GM21737 (cell line): ENCODE data around the gene PTPRK.
A peak's percentile ranks its signal among the peaks of the same experiment; 100 is the strongest.

ENCODE experiments used
- ATAC-seq: cut with Tn5 transposase; IDR thresholded peaks from one replicate; pipeline ENCODE4 v1.9.1; 2021; ENCODE audit warnings: mild to moderate bottlenecking, moderate library complexity; ENCODE audit not compliant: unreplicated experiment

The PTPRK gene

DNA sequence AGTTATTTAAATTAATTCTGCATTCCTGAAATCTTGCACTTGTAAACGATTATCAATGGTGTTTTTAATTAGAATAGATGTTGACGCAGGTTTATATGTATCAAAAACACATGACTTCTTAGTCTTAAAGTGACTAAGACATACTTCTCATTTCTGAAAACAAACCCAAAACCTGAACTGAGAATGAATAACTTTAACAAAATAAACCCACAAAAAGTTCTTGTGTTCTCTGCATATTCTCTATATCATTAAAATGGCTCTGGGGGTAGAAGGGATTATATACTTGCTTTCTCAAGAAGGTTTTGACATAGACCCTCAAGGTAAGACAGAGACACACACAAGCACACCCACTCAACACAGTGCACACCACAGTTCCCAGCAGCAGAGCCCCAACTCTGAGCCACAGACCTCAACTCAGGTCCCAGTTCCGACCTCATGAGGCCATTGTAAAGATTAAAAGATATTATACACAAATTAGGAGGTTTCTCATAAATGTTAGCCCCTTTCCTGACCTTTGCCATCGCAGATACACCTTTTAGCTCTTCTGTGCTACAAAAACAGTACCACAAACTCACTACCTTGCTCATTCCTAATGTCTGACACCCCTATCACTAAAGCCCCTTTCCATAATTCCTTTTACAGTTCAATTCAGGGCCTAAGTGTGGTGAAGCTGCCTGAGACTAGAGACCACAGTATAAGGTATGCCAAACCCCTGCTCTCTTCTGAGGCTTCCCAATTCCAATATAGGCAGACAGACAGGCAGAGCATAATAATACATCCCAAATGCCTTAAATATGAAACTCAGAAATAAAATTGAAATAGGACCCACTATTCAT is 267.8 kb downstream of the PTPRK start:
- no peak for ATAC-seq

DNA sequence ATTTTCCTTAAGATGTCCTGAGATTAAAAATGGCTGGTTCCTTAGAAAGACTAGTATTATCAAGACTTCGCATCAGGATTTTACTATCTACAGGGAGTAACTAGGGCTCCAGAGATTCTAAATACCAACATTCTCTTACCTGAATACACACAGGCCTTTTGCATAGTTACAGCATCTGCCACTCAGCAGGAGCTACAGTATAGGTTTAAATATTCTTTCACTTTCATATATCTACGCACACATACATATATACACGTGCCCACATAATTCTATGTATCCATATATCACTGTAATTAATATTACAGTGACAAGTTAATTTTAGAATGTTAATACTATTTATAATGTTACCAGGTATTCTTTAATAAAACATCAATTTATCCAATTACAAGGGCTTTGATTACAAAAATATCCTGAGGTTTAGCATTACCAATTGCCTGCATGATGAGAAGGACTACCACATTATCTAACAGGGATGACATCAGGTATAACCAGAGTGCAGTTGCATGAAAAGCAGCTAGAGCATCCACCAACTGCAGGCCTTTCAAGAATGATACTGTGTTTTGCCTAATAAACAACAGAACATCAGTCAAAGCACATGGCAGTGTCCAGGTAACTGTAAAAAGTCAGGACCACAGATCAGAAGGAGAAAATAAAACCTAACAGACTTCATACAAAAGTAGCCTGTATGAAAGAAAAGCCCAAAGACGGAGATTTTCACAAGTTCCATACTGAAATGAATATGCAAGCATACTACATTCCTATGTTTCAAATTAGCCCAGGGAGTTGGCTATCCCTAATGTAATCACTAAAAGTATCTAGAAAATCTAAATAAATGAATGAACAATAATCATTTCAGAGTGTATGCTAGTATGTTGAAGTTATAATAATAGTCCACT is 268.7 kb downstream of the PTPRK start:
- no peak for ATAC-seq

DNA sequence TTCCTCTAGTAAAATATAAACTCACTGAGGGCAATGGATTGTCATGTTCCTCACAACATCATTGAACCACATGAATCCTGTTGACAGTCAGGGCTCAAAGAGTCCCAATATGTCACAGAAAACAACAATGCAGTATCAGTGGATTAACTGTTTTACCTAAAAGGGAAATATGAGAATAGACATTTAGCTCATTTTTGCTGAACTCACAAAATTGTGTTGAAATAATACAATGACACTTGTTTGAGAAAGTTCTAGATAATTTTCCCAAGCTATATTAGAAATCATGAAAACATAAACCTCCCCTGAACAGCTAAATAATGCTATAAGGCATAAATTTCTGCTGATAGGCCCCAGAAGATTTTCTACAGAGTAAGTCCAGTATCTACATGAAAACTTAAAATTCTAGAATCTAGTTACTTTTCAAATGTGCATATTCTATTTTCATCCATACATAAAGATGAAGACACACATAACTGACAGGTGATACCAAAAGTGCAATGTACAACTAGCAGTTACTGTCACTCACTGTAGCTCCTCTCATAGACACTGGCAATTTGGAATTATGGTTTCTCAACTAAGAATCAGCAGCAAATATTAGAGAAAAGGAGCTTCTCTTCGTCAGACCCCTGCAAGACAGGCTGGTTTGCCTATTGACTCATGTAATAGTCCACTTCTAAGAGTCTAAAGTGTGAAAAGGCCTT is 269.9 kb downstream of the PTPRK start:
- ATAC-seq = no peak

- ATAC-seq = no peak
Measured at GRCh38 chr6:128249429-128249828, 271.0 kb downstream of the PTPRK start.

GRCh38 chr6:128246472-128247260 is 273.7 kb downstream of the PTPRK start:
- no peak for ATAC-seq

GRCh38 chr6:128244751-128245405 is 275.5 kb downstream of the PTPRK start:
- ATAC-seq = no peak

- ATAC-seq = no peak
Measured at GRCh38 chr6:128242765-128243403, 277.5 kb downstream of the PTPRK start.

DNA sequence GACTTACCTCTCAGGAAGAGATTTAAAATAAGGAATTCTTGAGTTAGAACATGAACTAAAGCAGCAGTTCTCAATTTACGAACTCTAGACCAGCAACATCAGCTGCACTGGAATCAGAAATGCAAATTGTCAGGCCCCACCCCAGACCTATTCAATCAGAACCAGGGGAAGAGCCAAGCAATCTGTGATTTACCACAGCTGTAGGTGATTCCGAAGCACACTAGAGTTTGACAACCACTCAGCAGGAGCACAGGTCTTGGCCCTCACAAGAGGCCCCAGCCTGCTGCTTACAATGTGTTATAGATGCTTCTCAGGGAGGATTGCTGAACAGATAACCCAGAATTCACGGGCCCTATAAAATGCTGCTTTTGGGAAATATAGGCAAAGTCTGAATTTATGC is 279.2 kb downstream of the PTPRK start:
- no peak for ATAC-seq

GRCh38 chr6:128240024-128240428 is 280.4 kb downstream of the PTPRK start:
- peak; percentile 56 for ATAC-seq

- ATAC-seq = no peak
Measured at GRCh38 chr6:128239146-128239545, 281.3 kb downstream of the PTPRK start.

DNA sequence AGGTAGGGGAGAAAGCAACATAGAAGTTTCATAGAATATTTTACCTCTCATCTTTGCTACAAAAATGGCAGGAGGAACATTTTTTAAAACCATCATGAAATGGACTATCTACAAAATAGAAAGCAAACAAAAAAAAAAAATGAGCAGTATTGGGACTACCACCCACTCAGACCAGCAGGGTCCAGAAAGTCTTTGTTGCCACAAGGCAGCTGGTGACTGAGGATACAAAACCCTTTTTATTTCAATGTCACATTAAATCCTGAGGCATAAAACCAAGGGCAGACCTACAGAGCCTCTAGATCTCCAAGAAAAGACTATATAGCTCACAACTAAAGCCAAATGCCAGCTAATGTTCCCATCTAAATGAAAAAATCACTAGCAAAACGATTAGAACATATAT is 282.2 kb downstream of the PTPRK start:
- ATAC-seq = no peak

DNA sequence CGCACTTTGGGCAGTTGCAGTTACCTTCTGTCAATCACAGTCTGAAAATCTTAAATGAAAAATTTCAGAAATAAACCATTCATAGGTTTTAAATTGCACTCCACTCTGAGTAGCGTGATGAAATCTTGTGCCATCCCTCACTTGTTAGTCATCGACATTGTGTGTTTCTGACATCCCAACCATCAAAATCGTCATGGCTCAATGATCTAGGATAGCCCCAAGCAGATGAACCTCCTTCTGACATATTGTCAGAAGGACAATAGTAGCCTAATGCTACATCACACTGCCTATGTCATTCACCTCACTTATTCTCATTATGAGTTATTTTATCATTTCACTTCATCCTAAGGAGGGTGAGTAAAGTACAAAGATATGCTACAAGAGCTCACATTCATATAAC is 284.8 kb downstream of the PTPRK start:
- ATAC-seq = no peak

GRCh38 chr6:128233531-128233930 is 286.9 kb downstream of the PTPRK start:
- no peak for ATAC-seq

GRCh38 chr6:128230267-128230989 is 290.0 kb downstream of the PTPRK start:
- no peak for ATAC-seq

DNA sequence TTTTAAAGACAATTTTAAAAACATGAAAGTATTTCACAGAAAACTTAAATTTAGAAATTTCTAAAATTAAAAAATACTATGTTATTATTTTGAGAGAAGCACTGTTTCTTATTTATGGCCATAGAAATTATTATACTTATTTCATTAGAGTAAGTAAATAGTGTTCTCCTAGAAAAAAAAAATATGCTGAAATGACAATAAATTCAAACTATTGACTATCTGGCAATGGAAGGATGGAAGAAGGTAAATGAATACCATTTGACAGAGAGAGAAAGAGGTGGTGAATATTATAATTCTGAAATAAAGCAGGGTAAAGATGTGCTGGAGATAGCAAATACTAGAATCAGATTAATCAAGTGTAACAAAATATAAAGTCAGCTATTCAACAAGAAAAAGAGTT is 294.8 kb downstream of the PTPRK start:
- no peak for ATAC-seq

- ATAC-seq = no peak
Measured at GRCh38 chr6:128216917-128217316, 303.5 kb downstream of the PTPRK start.

DNA sequence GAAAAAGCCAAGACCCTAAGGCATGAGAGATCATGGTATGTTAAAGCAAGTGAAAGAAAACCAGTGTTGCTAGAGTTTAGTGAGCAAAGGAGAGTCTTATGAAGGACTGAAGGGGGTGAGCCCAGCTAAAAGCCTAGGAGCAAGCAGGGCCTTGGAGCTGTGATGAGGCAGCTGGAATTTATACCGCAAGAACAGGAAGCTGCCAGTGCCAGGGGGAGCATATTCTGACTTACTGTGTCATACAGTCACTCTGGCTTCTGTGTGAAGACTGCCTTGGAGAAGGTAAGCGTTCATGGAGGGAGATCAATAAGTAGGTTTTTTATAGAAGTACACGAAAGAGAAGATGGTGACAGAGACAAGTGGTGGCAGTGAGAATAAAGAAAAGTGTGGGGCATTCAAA is 310.6 kb downstream of the PTPRK start:
- ATAC-seq = no peak

DNA sequence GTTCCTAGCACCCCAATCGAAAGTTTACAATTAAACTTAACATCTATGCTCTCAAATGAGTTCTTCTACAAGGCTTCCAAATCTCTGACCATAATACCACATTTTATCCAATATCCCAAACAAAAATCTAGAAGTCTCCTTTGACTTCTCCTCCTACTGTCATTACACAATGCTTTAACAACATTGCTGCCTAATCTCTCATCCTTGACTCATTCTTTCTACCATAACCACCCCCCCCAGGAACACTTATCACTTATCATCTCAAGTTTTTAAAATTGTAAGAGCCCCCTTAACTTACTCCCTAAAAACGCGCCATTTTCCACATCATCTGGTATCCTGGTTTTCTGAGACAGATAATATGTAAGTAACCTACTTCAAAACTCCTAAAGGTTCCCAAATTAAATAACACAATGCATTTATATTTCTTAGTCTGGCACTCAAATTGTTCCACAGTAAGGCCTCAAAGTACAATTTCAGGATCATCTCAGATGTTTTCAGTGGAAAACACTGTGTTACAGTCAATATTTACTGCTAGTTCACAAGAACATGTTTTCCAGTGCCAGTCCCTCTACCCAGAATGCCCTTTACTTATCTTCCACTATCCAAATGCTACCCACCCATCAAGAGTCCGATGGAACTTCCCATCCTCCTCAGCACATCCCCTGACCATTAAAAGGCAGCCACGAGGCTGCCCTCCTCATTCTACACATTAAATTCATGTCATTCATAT is 311.4 kb downstream of the PTPRK start:
- ATAC-seq = no peak
